Measurements from ENCODE around the gene DDX39B. TPM values are rescaled to one million over a fixed set of nuclear protein-coding genes. Genes with fewer than 3 reads are reported as not detected.

Gene DDX39B
- total and polyA plus RNA-seq, 2 donors (not counting 3 experiments of a cell fraction or from before 2014, with no cell fraction given): 453 to 766 TPM

DNA sequence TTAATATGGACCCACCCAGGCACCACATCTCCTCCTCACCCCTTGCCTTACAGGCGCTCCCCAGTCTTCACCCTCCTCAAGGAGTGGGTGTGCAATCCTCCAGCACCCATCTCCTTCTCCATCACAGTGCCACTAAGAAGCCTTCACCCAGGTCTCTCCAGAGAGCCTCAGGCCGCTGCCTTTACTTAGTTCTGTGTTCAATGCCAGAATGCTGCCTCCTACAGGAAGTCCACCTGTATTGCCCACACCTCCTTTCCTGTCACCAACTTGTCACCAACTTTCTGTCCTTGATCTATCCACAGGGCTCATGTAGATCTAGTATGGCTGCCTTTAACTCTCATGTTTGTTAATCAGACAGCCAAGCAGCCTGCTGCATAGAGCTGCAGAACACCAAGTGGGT lies 43.7 kb upstream of the DDX39B start:
- no peak overlapping the region for H2AFZ ChIP-seq (ENCODE audit: low read depth, low read length)
- FAIRE-seq (peak; percentile 46), DNase-seq (ENCODE audit: low read depth, low spot score) (no peak)
- no peaks in the 10 kb centered on the region for H3K27me3 ChIP-seq (ENCODE audit: control insufficient read depth in 2 of 2, insufficient read depth in 2 of 2, low read length in 2 of 2)
- H3K4me1 ChIP-seq (ENCODE audit: control insufficient read depth, extremely low read depth, insufficient read depth, low read length): peaks cover 13% of the 10 kb centered on the region
- TF ChIP-seq, protein P1, sequence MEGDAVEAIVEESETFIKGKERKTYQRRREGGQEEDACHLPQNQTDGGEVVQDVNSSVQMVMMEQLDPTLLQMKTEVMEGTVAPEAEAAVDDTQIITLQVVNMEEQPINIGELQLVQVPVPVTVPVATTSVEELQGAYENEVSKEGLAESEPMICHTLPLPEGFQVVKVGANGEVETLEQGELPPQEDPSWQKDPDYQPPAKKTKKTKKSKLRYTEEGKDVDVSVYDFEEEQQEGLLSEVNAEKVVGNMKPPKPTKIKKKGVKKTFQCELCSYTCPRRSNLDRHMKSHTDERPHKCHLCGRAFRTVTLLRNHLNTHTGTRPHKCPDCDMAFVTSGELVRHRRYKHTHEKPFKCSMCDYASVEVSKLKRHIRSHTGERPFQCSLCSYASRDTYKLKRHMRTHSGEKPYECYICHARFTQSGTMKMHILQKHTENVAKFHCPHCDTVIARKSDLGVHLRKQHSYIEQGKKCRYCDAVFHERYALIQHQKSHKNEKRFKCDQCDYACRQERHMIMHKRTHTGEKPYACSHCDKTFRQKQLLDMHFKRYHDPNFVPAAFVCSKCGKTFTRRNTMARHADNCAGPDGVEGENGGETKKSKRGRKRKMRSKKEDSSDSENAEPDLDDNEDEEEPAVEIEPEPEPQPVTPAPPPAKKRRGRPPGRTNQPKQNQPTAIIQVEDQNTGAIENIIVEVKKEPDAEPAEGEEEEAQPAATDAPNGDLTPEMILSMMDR (IDR thresholded peaks at IDR 0.05; ENCODE audit: extremely low read depth in 1 of 2, insufficient read depth in 1 of 2, low read depth in 1 of 2, low read length in 2 of 2): peak; percentile 21 to 35
- TF ChIP-seq, protein P2, sequence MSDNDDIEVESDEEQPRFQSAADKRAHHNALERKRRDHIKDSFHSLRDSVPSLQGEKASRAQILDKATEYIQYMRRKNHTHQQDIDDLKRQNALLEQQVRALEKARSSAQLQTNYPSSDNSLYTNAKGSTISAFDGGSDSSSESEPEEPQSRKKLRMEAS (IDR thresholded peaks at IDR 0.05; ENCODE audit: insufficient read depth, insufficient read length): no peak
- ChIA-PET CTCF (interaction anchor here (3.2 to 32.6 kb wide), 3 partner anchors 10 to 29 kb away, joined by 16 to 1517 read pairs (median 286); partner anchors contain the start of genes ATP6V1G2, DDX39B, NCR3 and NFKBIL1), POLR2A (no interaction called here)
- no TSS peak for BruUV-seq (replicated peaks)
- H3K4me3 ChIP-seq (replicated peaks in 1 of 3; ENCODE audit: insufficient read depth in 1 of 3, low read depth in 1 of 3, low read length in 3 of 3): no peak overlapping the region
- dilution Hi-C loops (cut with MboI; ENCODE audit: extremely low pct_ligation_motif_present, low sequenced_read_pairs): no loop called here
- no peak overlapping the region for H3K9ac ChIP-seq (replicated peaks; ENCODE audit: extremely low read depth, insufficient read depth, low read length)
- H3K4me2 ChIP-seq (ENCODE audit: insufficient read depth, low read length): no peak overlapping the region
- peaks cover 10% of the 10 kb centered on the region for H3K79me2 ChIP-seq (ENCODE audit: control insufficient read depth, insufficient read depth, low read length)
- H3K36me3 ChIP-seq (ENCODE audit: control insufficient read depth in 2 of 2, extremely low read depth in 1 of 2, insufficient read depth in 2 of 2, low read length in 2 of 2): no peaks in the 10 kb centered on the region
- H4K20me1 ChIP-seq (replicated peaks; ENCODE audit: control insufficient read depth, extremely low read depth, insufficient read depth, low read length): no peaks in the 10 kb centered on the region
- H3K27ac ChIP-seq (ENCODE audit: insufficient read depth, low read depth, low read length): no peak overlapping the region
- no peaks in the 10 kb centered on the region for H3K9me3 ChIP-seq (replicated peaks; ENCODE audit: control insufficient read depth, insufficient read depth, low read length)
- intact Hi-C loops (cut with micrococcal nuclease): no loop called here
- H3K9me1 ChIP-seq (replicated peaks; ENCODE audit: control insufficient read depth, extremely low read depth, insufficient read depth, low read length): no peaks in the 10 kb centered on the region

DNA sequence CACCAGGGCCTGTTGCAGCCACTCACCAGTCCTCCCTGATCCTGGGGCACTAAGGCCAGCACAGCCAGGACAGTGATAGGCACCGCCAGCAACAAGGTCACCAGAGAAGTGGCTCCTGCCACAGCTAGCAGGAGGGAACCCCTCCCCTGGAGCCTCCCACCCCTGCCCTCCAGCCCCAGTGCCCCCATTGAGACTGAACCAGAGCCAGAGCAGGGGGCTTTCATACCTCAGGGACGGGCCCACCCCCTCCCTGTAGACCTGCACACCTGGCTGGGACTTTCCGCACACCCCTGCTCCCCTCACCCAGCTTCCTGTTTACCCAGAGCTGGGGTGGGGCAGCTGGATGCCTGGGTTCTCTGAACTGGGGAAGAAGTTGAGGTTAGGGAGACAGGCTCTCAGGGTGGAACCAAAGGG lies 40.4 kb upstream of the DDX39B start, which contains the start of gene LTB:
LTB (minus strand) TSS at position 195 of the 414 bp plus-strand sequence; CDS start at position 188, 7 bp downstream.
- Histone ChIP-seq H3K4me2 (ENCODE audit: insufficient read depth, low read length) (peak within 1 kb of the TSS; percentile 78), H3K4me1 (ENCODE audit: control insufficient read depth, extremely low read depth, insufficient read depth, low read length) (peaks cover 16% of the 10 kb centered on the region), H2AFZ (ENCODE audit: low read depth, low read length) (peak within 1 kb of the TSS; percentile 40), H3K4me3 (replicated peaks in 1 of 3; ENCODE audit: insufficient read depth in 1 of 3, low read depth in 1 of 3, low read length in 3 of 3) (peak within 1 kb of the TSS; percentile 56 to 71 (median 70)), H3K9ac (replicated peaks; ENCODE audit: extremely low read depth, insufficient read depth, low read length) (peak within 1 kb of the TSS; percentile 71), H3K36me3 (ENCODE audit: control insufficient read depth in 2 of 2, extremely low read depth in 1 of 2, insufficient read depth in 2 of 2, low read length in 2 of 2) (no peaks in the 10 kb centered on the region), H3K9me1 (replicated peaks; ENCODE audit: control insufficient read depth, extremely low read depth, insufficient read depth, low read length) (no peaks in the 10 kb centered on the region), H3K27ac (ENCODE audit: insufficient read depth, low read depth, low read length) (peak within 1 kb of the TSS; percentile 55), H3K9me3 (replicated peaks; ENCODE audit: control insufficient read depth, insufficient read depth, low read length) (no peaks in the 10 kb centered on the region), H3K79me2 (ENCODE audit: control insufficient read depth, insufficient read depth, low read length) (peaks cover 10% of the 10 kb centered on the region), H4K20me1 (replicated peaks; ENCODE audit: control insufficient read depth, extremely low read depth, insufficient read depth, low read length) (no peaks in the 10 kb centered on the region), H3K27me3 (ENCODE audit: control insufficient read depth in 2 of 2, insufficient read depth in 2 of 2, low read length in 2 of 2) (no peaks in the 10 kb centered on the region)
- POLR2A ChIA-PET: no interaction called here
- dilution Hi-C loops (cut with MboI; ENCODE audit: extremely low pct_ligation_motif_present, low sequenced_read_pairs): no loop called here
- CTCF ChIA-PET: interaction anchor here (17.0 to 32.6 kb wide), 2 partner anchors 13 to 26 kb away, joined by 286 to 1517 read pairs; partner anchors contain the start of genes ATP6V1G2, DDX39B, NCR3 and NFKBIL1
- intact Hi-C loops (cut with micrococcal nuclease): no loop called here
- FAIRE-seq (no peak), DNase-seq (ENCODE audit: low read depth, low spot score) (no peak)
- TF ChIP-seq MYC (IDR thresholded peaks at IDR 0.05; ENCODE audit: low read depth, low read length) (no peak), POLR2A (IDR thresholded peaks at IDR 0.05; ENCODE audit: low read depth, low read length) (no peak), EZH2 (IDR thresholded peaks at IDR 0.05; ENCODE audit: borderline replicate concordance, low read depth, low read length, severe bottlenecking) (no peak), FOS (IDR thresholded peaks at IDR 0.05; ENCODE audit: borderline replicate concordance, insufficient read depth, low read length) (no peak), GATA2 (IDR thresholded peaks at IDR 0.05; ENCODE audit: insufficient read depth, insufficient read length, low read depth, low read length) (no peak), JUN (IDR thresholded peaks at IDR 0.05; ENCODE audit: borderline replicate concordance, insufficient read depth, insufficient read length, low read depth) (no peak)
- TF ChIP-seq, protein P2 (IDR thresholded peaks at IDR 0.05; ENCODE audit: insufficient read depth, insufficient read length): no peak
- TF ChIP-seq, protein P1 (IDR thresholded peaks at IDR 0.05; ENCODE audit: extremely low read depth in 1 of 2, insufficient read depth in 1 of 2, low read depth in 1 of 2, low read length in 2 of 2): no peak
- no TSS peak for BruUV-seq (replicated peaks)

All from endothelial cell of umbilical vein (primary cell).